PFSK-1 (cell line): ENCODE data around the gene KIF12.

Experiments
- FOXP2 ChIP-seq: optimal IDR thresholded peaks from 2 replicates; pipeline ENCODE3; 2011; ENCODE audit warnings: borderline replicate concordance, control low read depth, inconsistent platforms; ENCODE audit not compliant: insufficient read depth; ENCODE audit errors: extremely low read length, extremely low read depth
- POLR2AphosphoS5 ChIP-seq: IDR thresholded peaks from 2 replicates; pipeline ENCODE4 v1.6.1; 2012; ENCODE audit warnings: low read depth, mild to moderate bottlenecking, control low read depth, low read length, moderate library complexity
- SIN3A ChIP-seq: IDR thresholded peaks from 2 replicates; pipeline ENCODE4 v1.6.1; 2012; ENCODE audit warnings: mild to moderate bottlenecking, low read length, moderate library complexity, borderline replicate concordance; ENCODE audit not compliant: insufficient read depth
- TAF1 ChIP-seq: IDR thresholded peaks from 2 replicates; pipeline ENCODE4 v1.6.1; 2012; ENCODE audit warnings: low read length, control low read depth, borderline replicate concordance; ENCODE audit not compliant: insufficient read depth
- TF ChIP-seq, protein P1 (sequence below), 2 experiments: IDR thresholded peaks; 2 replicates each; pipeline versions ENCODE4 v1.6.1 to v1.8.0; 2011 to 2012; ENCODE audit warnings: low read depth in 2 of 2, low read length in 2 of 2, control low read depth in 1 of 2, inconsistent platforms in 1 of 2, mild to moderate bottlenecking in 1 of 2, moderate library complexity in 1 of 2; ENCODE audit not compliant: insufficient read depth in 1 of 2

DNA sequence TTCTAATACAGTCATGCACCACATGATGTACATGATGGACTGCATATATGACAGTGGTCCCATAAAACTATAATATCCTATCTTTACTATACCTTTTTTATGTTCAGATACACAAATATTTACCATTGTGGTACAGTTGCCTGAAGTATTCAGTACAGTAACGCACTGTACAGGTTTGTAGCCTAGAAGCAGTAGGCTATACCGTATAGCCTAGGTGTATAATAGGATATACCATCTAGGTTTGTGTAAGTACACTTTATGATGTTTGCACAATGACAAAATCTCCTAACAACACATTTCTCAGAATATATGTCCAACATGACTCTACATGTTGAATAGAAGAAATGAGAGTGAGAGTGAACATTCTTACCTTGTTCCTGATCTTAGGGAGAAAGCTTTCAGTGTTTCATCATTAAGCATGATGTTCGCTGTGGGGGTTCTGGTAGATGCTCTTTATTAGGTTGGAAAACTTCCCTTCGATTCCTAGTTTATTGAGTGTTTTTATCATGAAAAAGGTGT is 52.8 kb downstream of the KIF12 start:
- no peak for TF ChIP-seq POLR2AphosphoS5
- TF ChIP-seq, protein P1, sequence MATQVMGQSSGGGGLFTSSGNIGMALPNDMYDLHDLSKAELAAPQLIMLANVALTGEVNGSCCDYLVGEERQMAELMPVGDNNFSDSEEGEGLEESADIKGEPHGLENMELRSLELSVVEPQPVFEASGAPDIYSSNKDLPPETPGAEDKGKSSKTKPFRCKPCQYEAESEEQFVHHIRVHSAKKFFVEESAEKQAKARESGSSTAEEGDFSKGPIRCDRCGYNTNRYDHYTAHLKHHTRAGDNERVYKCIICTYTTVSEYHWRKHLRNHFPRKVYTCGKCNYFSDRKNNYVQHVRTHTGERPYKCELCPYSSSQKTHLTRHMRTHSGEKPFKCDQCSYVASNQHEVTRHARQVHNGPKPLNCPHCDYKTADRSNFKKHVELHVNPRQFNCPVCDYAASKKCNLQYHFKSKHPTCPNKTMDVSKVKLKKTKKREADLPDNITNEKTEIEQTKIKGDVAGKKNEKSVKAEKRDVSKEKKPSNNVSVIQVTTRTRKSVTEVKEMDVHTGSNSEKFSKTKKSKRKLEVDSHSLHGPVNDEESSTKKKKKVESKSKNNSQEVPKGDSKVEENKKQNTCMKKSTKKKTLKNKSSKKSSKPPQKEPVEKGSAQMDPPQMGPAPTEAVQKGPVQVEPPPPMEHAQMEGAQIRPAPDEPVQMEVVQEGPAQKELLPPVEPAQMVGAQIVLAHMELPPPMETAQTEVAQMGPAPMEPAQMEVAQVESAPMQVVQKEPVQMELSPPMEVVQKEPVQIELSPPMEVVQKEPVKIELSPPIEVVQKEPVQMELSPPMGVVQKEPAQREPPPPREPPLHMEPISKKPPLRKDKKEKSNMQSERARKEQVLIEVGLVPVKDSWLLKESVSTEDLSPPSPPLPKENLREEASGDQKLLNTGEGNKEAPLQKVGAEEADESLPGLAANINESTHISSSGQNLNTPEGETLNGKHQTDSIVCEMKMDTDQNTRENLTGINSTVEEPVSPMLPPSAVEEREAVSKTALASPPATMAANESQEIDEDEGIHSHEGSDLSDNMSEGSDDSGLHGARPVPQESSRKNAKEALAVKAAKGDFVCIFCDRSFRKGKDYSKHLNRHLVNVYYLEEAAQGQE (IDR thresholded peaks at IDR 0.05; ENCODE audit: insufficient read depth in 1 of 2, low read depth in 2 of 2, low read length in 2 of 2), result no peak
- no peak for TF ChIP-seq TAF1
- no peak for TF ChIP-seq FOXP2
- TF ChIP-seq SIN3A, result no peak
